Activated gamma-delta T cell treated with Interleukin-2 at 50 U/mL for 16 hours (primary cell): ENCODE measurements around the gene BCKDHA.
"Not testable (repeated sequence)": the region's sequence is repeated elsewhere in the genome, so short reads cannot be mapped to it uniquely, and the experiment has no call there.

Source experiments
- DNase-seq: peaks from one replicate; pipeline ENCODE4 v3.0.0-alpha.2; 2020

BCKDHA gene

GRCh38 chr19:41367848-41368301, 29.7 kb upstream of the BCKDHA start:
- DNase-seq: no peak

- no peak for DNase-seq
Measured at GRCh38 chr19:41369769-41370168, 27.8 kb upstream of the BCKDHA start.

GRCh38 chr19:41371119-41371518, 26.5 kb upstream of the BCKDHA start:
- DNase-seq: not testable (repeated sequence)

- no peak for DNase-seq
Measured at GRCh38 chr19:41371541-41371940, 26.1 kb upstream of the BCKDHA start.

GRCh38 chr19:41372501-41372900, 25.1 kb upstream of the BCKDHA start:
- no peak for DNase-seq

- DNase-seq: no peak
Measured at GRCh38 chr19:41373993-41374392, 23.6 kb upstream of the BCKDHA start.

GRCh38 chr19:41376241-41376997, 21.2 kb upstream of the BCKDHA start, which contains the start of gene TMEM91:
TSS of gene TMEM91 (plus strand) at chr19:41376533. CDS start at chr19:41378310, 1,777 bp downstream.
- no peak for DNase-seq

- DNase-seq: no peak
Measured at GRCh38 chr19:41376998-41377365, 20.6 kb upstream of the BCKDHA start.

- no peak for DNase-seq
Measured at GRCh38 chr19:41377977-41378709, 19.5 kb upstream of the BCKDHA start.

- not testable (repeated sequence) for DNase-seq
Measured at GRCh38 chr19:41381536-41381935, 16.1 kb upstream of the BCKDHA start.

- DNase-seq: no peak
Measured at GRCh38 chr19:41384351-41384750, 13.3 kb upstream of the BCKDHA start.

- no peak for DNase-seq
Measured at GRCh38 chr19:41386442-41386841, 11.2 kb upstream of the BCKDHA start.

GRCh38 chr19:41391618-41392017, 6.0 kb upstream of the BCKDHA start:
- DNase-seq: no peak

- no peak for DNase-seq
Measured at GRCh38 chr19:41392775-41393174, 4.8 kb upstream of the BCKDHA start.

- no peak for DNase-seq
Measured at GRCh38 chr19:41395355-41395754, 2.3 kb upstream of the BCKDHA start.

GRCh38 chr19:41398050-41398418, 416 bp downstream of the BCKDHA start:
- DNase-seq: no peak

GRCh38 chr19:41398598-41398997, 980 bp downstream of the BCKDHA start:
- no peak for DNase-seq

GRCh38 chr19:41399091-41399490, 1.5 kb downstream of the BCKDHA start:
- DNase-seq: no peak

GRCh38 chr19:41399525-41399924, 1.9 kb downstream of the BCKDHA start:
- no peak for DNase-seq

GRCh38 chr19:41401483-41401882, 3.9 kb downstream of the BCKDHA start:
- DNase-seq: no peak

- DNase-seq: no peak
Measured at GRCh38 chr19:41402010-41402409, 4.4 kb downstream of the BCKDHA start.

GRCh38 chr19:41403181-41403970, 5.8 kb downstream of the BCKDHA start:
- DNase-seq: no peak

GRCh38 chr19:41405776-41406175, 8.2 kb downstream of the BCKDHA start:
- DNase-seq: no peak

GRCh38 chr19:41407271-41407670, 9.7 kb downstream of the BCKDHA start:
- no peak for DNase-seq
